Measurements from ENCODE around the gene CHRNB1.

The CHRNB1 gene

GRCh38 chr17:7404737-7405349 lies 40.0 kb upstream of the CHRNB1 start:
- DNase-seq (ENCODE audit: low read depth): peak; percentile 21
- no peak for TF ChIP-seq CTCF (conservative IDR thresholded peaks at IDR 0.05; ENCODE audit: control insufficient read depth, insufficient read depth, low read depth, low read length)
- H3K4me3 ChIP-seq (ENCODE audit: control insufficient read depth, low read depth, low read length): peak overlapping the region; percentile 69

GRCh38 chr17:7405350-7406234 lies 39.3 kb upstream of the CHRNB1 start:
- TF ChIP-seq CTCF (conservative IDR thresholded peaks at IDR 0.05; ENCODE audit: control insufficient read depth, insufficient read depth, low read depth, low read length): no peak
- peak overlapping the region; percentile 69 for H3K4me3 ChIP-seq (ENCODE audit: control insufficient read depth, low read depth, low read length)
- no peak for DNase-seq (ENCODE audit: low read depth)

- no peak for DNase-seq (ENCODE audit: low read depth)
These were observed 38.5 kb upstream of the CHRNB1 start for GRCh38 chr17:7406235-7406825.

GRCh38 chr17:7407082-7407481 lies 37.8 kb upstream of the CHRNB1 start:
- H3K4me3 ChIP-seq (ENCODE audit: control insufficient read depth, low read depth, low read length): no peak overlapping the region
- no peak for TF ChIP-seq CTCF (conservative IDR thresholded peaks at IDR 0.05; ENCODE audit: control insufficient read depth, insufficient read depth, low read depth, low read length)

More at GRCh38 chr17:7406235-7406825, 38.5 kb upstream of the CHRNB1 start:
- TF ChIP-seq CTCF (conservative IDR thresholded peaks at IDR 0.05; ENCODE audit: control insufficient read depth, insufficient read depth, low read depth, low read length): no peak
- H3K4me3 ChIP-seq (ENCODE audit: control insufficient read depth, low read depth, low read length): peak overlapping the region; percentile 69

GRCh38 chr17:7407485-7408251 lies 37.2 kb upstream of the CHRNB1 start, which contains the start of gene NLGN2:
Gene NLGN2, plus strand, starts transcription at chr17:7407845. Its CDS starts 411 bp downstream, at chr17:7408256.
- TF ChIP-seq CTCF (conservative IDR thresholded peaks at IDR 0.05; ENCODE audit: control insufficient read depth, insufficient read depth, low read depth, low read length): no peak
- H3K4me3 ChIP-seq (ENCODE audit: control insufficient read depth, low read depth, low read length): no peak within 1 kb of the TSS
- DNase-seq (ENCODE audit: low read depth): no peak

More at GRCh38 chr17:7407082-7407481, 37.8 kb upstream of the CHRNB1 start:
- no peak for DNase-seq (ENCODE audit: low read depth)

GRCh38 chr17:7408252-7408727 lies 36.6 kb upstream of the CHRNB1 start:
- DNase-seq (ENCODE audit: low read depth): no peak
- H3K4me3 ChIP-seq (ENCODE audit: control insufficient read depth, low read depth, low read length): no peak overlapping the region
- TF ChIP-seq CTCF (conservative IDR thresholded peaks at IDR 0.05; ENCODE audit: control insufficient read depth, insufficient read depth, low read depth, low read length): no peak
